HL-60 (cell line): ENCODE data around the gene SLBP.
A peak's percentile ranks its signal among the peaks of the same experiment; 100 is the strongest.

ENCODE experiments used
- DNase-seq, 2 experiments: peaks; one replicate each; pipeline ENCODE4 v3.0.0-alpha.2; 2010 to 2020; ENCODE audit warnings: low read depth in 1 of 2, low spot score in 1 of 2
- H3K27ac ChIP-seq: fragments of 250-450 bp; sonication (Bioruptor Pico); replicated peaks from 2 replicates; pipeline ENCODE4 v1.5.1; 2020; ENCODE audit warnings: mild to moderate bottlenecking, moderate library complexity
- H3K27me3 ChIP-seq: fragments of 250-450 bp; sonication (Bioruptor Pico); 2 replicates; pipeline ENCODE4 v1.5.1; 2021; ENCODE audit warnings: mild to moderate bottlenecking, moderate library complexity; ENCODE audit not compliant: insufficient read depth, poor library complexity, severe bottlenecking
- H3K4me3 ChIP-seq: replicated peaks from 2 replicates; pipeline ENCODE4 v1.5.1; 2011; ENCODE audit warnings: mild to moderate bottlenecking, control low read depth, low read length; ENCODE audit not compliant: insufficient read depth
- CTCF ChIP-seq: IDR thresholded peaks from one replicate; pipeline ENCODE4 v1.5.1; 2011; ENCODE audit warnings: low read length, control low read depth, inconsistent platforms; ENCODE audit not compliant: insufficient read depth
- GABPA ChIP-seq: IDR thresholded peaks from 2 replicates; pipeline ENCODE4 v1.6.1; 2012; ENCODE audit warnings: low read depth
- POLR2AphosphoS5 ChIP-seq: IDR thresholded peaks from 2 replicates; pipeline ENCODE4 v1.6.1; 2012; ENCODE audit warnings: low read depth
- REST ChIP-seq: IDR thresholded peaks from 2 replicates; pipeline ENCODE4 v1.6.1; 2012; ENCODE audit warnings: low read depth; ENCODE audit not compliant: insufficient replicate concordance
- SPI1 ChIP-seq: IDR thresholded peaks from 2 replicates; pipeline ENCODE4 v1.6.1; 2012; ENCODE audit warnings: low read depth, mild to moderate bottlenecking, borderline replicate concordance

The SLBP gene

GRCh38 chr4:1715002-1715758 lies 3.1 kb upstream of the SLBP start:
- peak overlapping the region; percentile 97 for H3K27ac ChIP-seq
- DNase-seq = peak in 1 of 2 experiments; percentile 87
- peak overlapping the region; percentile 76; the same call in 1 of the 2 replicates for H3K4me3 ChIP-seq

GRCh38 chr4:1714303-1715001 lies 2.3 kb upstream of the SLBP start:
- peak overlapping the region; percentile 76 for H3K4me3 ChIP-seq
- peak in 1 of 2 experiments; percentile 9 for DNase-seq
- peak overlapping the region; percentile 97 for H3K27ac ChIP-seq
- TF ChIP-seq CTCF (no peak), POLR2AphosphoS5 (no peak)
- no peaks in the 10 kb centered on the region for H3K27me3 ChIP-seq

More at GRCh38 chr4:1715002-1715758, 3.1 kb upstream of the SLBP start:
- TF ChIP-seq POLR2AphosphoS5 = peak; percentile 95
- TF ChIP-seq GABPA = peak; percentile 18; the same call in 1 of the 2 replicates
- TF ChIP-seq REST = no peak
- peak; percentile 49; the same call in 1 of the 2 replicates for TF ChIP-seq SPI1
- TF ChIP-seq CTCF = no peak
- no peaks in the 10 kb centered on the region for H3K27me3 ChIP-seq

GRCh38 chr4:1713003-1713851 lies 1.1 kb upstream of the SLBP start:
- DNase-seq = no peak
- Histone ChIP-seq H3K4me3 (peak overlapping the region; percentile 76), H3K27me3 (no peaks in the 10 kb centered on the region), H3K27ac (peak overlapping the region; percentile 97)
- TF ChIP-seq CTCF (no peak), SPI1 (no peak), POLR2AphosphoS5 (no peak; the same call in 1 of the 2 replicates), REST (no peak), GABPA (no peak)
